Ectodermal cell (in vitro differentiated cells): Measurements from ENCODE around the gene TMEM135.

ENCODE experiments used
- H3K27ac ChIP-seq: 2 replicates; pipeline ENCODE4 v1.7.0; 2013; ENCODE audit warnings: mild to moderate bottlenecking, low read depth, low read length; ENCODE audit not compliant: insufficient read depth, poor library complexity, severe bottlenecking
- H3K27me3 ChIP-seq: 2 replicates; pipeline ENCODE4 v1.7.0; 2013; ENCODE audit warnings: mild to moderate bottlenecking, low read length; ENCODE audit not compliant: insufficient read depth, control insufficient read depth, poor library complexity, severe bottlenecking
- H3K36me3 ChIP-seq: one replicate; pipeline ENCODE4 v1.7.0; 2013; ENCODE audit warnings: low read length; ENCODE audit not compliant: control insufficient read depth, insufficient read depth
- H3K4me1 ChIP-seq: one replicate; pipeline ENCODE4 v1.7.0; 2013; ENCODE audit warnings: low read length; ENCODE audit not compliant: control insufficient read depth, insufficient read depth
- H3K4me3 ChIP-seq: 2 replicates; pipeline ENCODE4 v1.7.0; 2013; ENCODE audit warnings: low read depth, low read length, control low read depth; ENCODE audit not compliant: insufficient read depth
- H3K9me3 ChIP-seq: 2 replicates; pipeline ENCODE4 v1.7.0; 2013; ENCODE audit warnings: mild to moderate bottlenecking, low read length, moderate library complexity; ENCODE audit not compliant: control insufficient read depth
- WGBS, 2 experiments: methylation state at CpG; one replicate each; pipeline ENCODE4 v1.1.7; 2013; ENCODE audit warnings: missing lambda C conversion rate in 2 of 2; 5-methylcytosine and 5-hydroxymethylcytosine counted together

Gene TMEM135

DNA sequence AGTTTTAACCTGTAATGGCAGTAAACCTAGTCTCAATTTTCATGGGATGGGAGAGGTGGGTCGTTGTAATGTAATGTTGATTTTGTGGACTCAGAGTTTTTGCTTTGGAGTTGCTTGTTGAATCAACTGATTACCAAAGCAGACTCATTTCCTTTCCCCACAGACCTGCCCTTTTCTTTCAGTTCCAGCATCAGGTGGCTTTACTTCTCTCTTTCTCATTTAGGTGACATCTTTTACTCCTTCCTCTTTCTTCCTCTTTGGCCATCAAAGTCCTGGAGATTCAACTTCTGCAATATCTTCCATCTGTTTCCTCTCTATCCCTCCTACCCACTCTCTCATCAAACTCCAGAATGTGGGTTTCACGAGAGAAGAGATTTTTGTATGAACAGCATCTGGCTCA, 313.9 kb downstream of the TMEM135 start:
- H3K27me3 ChIP-seq = no peaks in the 10 kb centered on the region
- 83 to 88% methylated on average over 2 of the region's 2 CpGs for WGBS, 2 experiments

DNA sequence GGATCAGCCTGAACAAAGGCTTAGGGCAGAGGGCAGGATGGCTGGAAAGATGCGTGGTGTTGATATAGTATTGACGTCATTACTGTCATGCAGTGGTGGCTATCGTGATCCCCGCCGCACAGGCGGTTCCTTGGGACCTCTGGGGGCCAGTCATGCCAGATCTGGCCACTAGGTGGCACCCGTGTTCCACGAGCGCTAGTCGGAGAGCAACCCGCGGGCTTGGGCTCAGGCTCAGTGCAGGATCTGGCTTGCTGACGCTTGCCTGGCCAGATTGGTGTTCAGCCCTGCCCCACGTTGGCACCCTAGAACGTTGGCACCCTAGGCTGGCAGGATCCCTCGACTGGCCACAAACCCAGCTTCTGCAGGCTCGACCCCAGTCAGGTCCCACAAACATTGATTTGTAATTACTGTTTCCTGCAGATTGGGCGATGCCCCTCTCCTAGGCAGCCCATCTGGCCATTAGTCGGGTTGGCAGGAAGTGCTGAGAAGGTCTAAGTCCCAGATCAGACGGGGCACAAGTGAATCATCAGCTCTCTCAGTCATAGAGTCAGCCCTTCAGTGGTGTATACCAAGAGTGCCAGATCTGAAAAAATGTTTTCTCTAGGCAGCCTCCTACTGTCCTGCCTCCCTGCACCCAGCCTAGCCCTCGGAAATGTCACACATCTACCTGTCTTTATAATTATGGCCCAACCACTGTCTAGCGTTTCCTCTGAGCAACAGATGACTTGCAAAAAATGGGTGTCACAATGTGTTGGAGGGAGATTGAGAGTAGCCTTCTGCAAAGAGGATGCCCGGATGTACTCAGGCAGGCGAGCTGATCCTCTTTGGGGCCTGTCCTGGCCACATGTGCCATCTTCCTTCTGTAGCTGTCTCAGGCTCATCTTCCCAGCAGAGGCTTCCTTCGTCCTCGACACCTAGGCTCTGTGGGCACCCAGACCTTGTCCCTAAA, 315.3 kb downstream of the TMEM135 start:
- 34 to 35% methylated on average over 26 of the region's 26 CpGs for WGBS, 2 experiments
- no peaks in the 10 kb centered on the region for H3K36me3 ChIP-seq
- no peaks in the 10 kb centered on the region for H3K4me1 ChIP-seq
- no peak overlapping the region for H3K4me3 ChIP-seq
- H3K27ac ChIP-seq = no peak overlapping the region
- H3K9me3 ChIP-seq = no peaks in the 10 kb centered on the region
- H3K27me3 ChIP-seq = no peaks in the 10 kb centered on the region

More for the DNA sequence above, 313.9 kb downstream of the TMEM135 start:
- Histone ChIP-seq H3K27ac (no peak overlapping the region), H3K4me3 (no peak overlapping the region), H3K36me3 (no peaks in the 10 kb centered on the region), H3K4me1 (no peaks in the 10 kb centered on the region), H3K9me3 (no peaks in the 10 kb centered on the region)

DNA sequence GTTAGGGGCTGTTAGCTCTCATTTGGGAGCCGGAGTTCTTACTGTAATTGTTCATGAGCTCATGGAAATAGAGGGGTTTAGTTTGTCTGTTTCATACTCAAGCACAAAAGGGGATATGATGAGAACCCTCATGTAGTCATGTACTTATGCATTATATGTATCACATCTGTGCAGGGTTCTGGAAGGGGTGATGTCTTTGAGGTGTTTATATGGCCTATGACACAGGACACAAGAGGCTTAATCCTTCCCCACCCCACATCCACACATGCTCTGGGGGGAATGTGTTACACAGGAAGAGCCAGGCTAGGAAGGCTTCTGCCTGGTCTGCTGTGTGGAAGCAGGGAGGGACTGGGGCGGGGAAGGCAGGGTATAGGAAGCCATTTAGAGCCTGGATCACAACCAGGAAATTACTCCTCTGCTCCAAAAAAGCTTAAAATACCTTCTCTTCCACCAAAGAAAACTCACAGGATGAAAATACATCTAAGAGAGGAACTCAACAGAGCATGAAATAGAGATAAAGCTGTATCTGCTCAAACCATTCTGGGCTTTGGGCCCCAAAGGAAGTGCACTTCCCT, 316.1 kb downstream of the TMEM135 start:
- Histone ChIP-seq H3K9me3 (no peaks in the 10 kb centered on the region), H3K4me1 (no peaks in the 10 kb centered on the region), H3K27ac (no peak overlapping the region), H3K36me3 (no peaks in the 10 kb centered on the region), H3K27me3 (no peaks in the 10 kb centered on the region), H3K4me3 (no peak overlapping the region)
- WGBS, 2 experiments = 82 to 91% methylated on average over 2 of the region's 2 CpGs

DNA sequence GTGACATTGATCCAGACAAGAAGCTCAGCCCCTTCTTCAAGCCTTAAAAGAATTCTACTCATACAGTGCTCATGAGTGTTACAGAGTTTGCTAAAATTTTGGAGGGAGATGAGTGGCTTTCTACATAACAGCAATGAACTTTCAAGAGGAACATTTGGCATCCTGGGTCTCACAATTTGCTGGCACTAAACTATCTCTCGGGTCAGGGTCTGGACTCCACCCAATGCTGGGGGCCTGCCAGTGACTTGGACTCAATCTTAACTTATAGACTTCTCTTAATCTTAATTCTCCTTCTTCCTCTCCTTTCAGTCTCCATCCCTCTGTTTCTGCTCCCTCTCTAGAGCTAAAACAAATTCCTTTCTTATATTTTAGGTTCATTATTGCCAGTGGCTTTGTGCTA, 317.9 kb downstream of the TMEM135 start:
- Histone ChIP-seq H3K27me3 (no peaks in the 10 kb centered on the region), H3K4me3 (no peak overlapping the region), H3K4me1 (no peaks in the 10 kb centered on the region), H3K9me3 (no peaks in the 10 kb centered on the region), H3K36me3 (no peaks in the 10 kb centered on the region), H3K27ac (no peak overlapping the region)
- 85 to 94% methylated on average over 1 of the region's 1 CpG for WGBS, 2 experiments

DNA sequence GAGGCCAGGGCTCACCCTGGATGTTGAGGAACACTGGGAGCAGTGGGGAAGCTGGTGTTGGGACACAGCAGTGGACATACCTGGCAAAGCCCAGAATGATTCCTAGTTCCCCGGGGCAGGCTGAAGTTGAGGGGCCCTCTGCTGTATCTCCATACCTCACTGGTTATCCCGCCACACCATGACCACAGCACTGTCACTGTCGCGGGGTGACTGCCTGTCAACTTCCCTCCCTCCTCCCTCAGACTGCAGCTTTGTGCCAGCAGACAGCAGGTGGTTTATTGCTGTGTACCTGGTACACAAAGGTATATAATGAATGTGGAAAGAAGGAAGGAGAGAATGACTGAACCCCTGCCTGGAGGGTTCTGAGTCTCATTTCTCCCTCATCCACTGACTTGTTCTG, 318.7 kb downstream of the TMEM135 start:
- no peaks in the 10 kb centered on the region for H3K36me3 ChIP-seq
- H3K4me1 ChIP-seq = no peaks in the 10 kb centered on the region
- H3K4me3 ChIP-seq = no peak overlapping the region
- H3K27ac ChIP-seq = no peak overlapping the region
- no peaks in the 10 kb centered on the region for H3K9me3 ChIP-seq
- H3K27me3 ChIP-seq = no peaks in the 10 kb centered on the region
- WGBS, 2 experiments = 96 to 98% methylated on average over 4 of the region's 4 CpGs

DNA sequence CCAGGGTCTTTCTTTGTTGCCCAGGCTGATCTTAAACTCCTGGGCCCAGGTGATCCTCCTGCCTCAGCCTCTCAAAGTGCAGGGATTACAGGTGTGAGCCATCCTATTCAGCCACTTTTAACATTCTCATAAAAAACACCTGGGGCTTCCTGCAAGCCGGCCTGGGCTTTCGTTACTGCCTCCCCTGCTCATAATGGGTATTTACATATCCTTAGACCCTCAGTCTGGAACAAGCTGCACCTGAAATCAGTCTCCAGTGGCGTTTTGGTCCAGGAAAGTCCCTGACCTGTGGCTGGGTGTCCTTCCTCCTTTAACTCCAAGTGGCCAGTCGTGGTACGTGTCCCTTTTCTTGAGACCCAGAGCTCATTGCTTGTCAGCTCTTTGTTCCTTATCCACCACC, 320.7 kb downstream of the TMEM135 start:
- Histone ChIP-seq H3K4me1 (no peaks in the 10 kb centered on the region), H3K27me3 (no peaks in the 10 kb centered on the region), H3K9me3 (no peaks in the 10 kb centered on the region), H3K4me3 (no peak overlapping the region), H3K36me3 (no peaks in the 10 kb centered on the region), H3K27ac (no peak overlapping the region)
- 90 to 94% methylated on average over 5 of the region's 5 CpGs for WGBS, 2 experiments

DNA sequence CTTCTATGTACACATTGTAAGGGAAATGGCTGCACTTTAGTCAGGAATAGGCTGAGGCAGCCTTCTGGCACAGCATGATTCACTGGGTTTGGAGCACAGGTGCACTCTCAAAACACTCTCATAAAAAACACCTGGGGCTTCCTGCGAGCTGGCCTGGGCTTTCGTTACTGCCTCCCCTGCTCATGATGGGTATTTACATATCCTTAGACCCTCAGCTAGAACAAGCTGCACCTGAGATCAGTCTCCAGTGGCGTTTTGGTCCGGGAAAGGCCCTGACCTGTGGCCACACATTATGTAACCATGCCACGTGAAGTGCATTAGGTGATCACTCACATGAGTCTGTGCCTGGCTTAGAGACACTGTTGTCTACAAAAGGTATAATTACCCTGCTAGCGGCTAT, 321.7 kb downstream of the TMEM135 start:
- 89 to 91% methylated on average over 6 of the region's 6 CpGs for WGBS, 2 experiments
- Histone ChIP-seq H3K36me3 (no peaks in the 10 kb centered on the region), H3K4me3 (no peak overlapping the region), H3K27ac (no peak overlapping the region), H3K9me3 (no peaks in the 10 kb centered on the region), H3K27me3 (no peaks in the 10 kb centered on the region), H3K4me1 (no peaks in the 10 kb centered on the region)

DNA sequence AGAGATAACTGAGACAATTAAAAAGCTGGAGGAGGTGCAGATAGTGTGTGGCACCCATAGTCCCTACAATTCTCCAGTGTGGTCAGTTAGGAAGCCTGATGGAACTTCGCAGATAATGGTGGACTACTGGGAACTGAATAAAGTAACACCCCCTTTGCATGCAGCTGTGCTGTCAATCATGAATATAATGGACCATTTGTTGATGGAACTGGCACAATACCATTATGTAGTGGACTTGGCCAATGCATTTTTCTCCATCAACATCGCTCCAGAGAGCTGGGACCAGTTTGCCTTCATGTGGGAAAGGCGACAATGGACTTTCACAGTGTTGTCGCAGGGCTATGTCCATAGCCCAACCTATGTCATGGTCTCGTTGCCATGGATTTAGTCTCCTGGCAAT, 324.2 kb downstream of the TMEM135 start:
- Histone ChIP-seq H3K9me3 (no peaks in the 10 kb centered on the region), H3K4me1 (no peaks in the 10 kb centered on the region), H3K4me3 (no peak overlapping the region), H3K27me3 (no peaks in the 10 kb centered on the region), H3K27ac (no peak overlapping the region), H3K36me3 (no peaks in the 10 kb centered on the region)
- WGBS, 2 experiments = 95 to 98% methylated on average over 5 of the region's 5 CpGs

DNA sequence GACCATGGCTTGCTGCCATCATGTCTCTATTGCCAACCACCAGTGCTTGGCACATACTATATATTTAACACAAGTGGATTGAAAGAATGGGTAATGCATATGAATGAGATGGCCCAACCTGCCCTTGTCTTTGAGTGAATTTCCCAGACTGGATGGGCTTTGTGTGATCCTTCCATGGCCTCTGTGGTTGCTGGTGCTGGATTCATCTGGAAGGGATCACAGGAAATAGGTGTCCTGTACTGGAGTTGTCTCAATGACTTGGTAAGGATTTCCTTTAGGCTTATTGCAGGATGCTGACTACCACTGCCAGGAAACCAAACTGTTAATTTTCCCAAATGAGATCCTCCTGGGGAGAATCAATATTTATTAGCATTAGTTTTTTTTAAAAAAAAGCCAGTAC, 328.6 kb downstream of the TMEM135 start:
- H3K4me3 ChIP-seq = no peak overlapping the region
- H3K27ac ChIP-seq = no peak overlapping the region
- H3K9me3 ChIP-seq = no peaks in the 10 kb centered on the region
- peaks cover 6% of the 10 kb centered on the region for H3K4me1 ChIP-seq
- no peaks in the 10 kb centered on the region for H3K27me3 ChIP-seq
- H3K36me3 ChIP-seq = no peaks in the 10 kb centered on the region

DNA sequence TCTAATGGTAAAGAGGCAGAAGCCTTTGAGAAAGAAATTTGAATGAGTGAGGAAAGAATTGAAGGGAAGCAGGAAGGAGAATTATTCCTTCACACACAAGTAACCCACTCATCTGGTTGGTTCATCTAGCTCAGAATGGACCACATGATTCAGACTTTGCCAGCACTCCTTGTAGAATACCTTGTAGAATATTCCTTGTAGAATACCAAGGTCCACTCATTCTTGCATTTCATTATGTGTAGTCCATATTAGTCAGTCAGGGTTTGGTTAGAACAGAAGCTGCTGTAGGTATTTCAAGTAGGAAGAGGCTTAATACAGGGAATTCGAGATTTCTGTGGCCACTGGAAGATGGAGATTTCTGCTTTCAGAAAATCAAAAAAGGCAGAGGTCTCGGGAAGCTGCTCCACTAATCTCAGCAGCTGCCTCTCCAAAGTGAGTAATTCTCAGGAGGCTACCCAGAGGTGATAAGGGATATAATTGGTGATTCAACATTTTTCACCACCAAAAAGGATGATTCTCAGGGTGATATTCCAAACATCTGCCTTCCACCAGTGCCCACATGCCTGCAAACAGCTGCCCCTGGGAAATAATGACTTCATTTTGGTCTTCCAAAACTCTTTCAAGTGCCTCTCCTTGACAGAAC, 329.1 kb downstream of the TMEM135 start:
- Histone ChIP-seq H3K27me3 (no peaks in the 10 kb centered on the region), H3K27ac (no peak overlapping the region), H3K9me3 (no peaks in the 10 kb centered on the region), H3K36me3 (no peaks in the 10 kb centered on the region), H3K4me3 (no peak overlapping the region), H3K4me1 (peaks cover 6% of the 10 kb centered on the region)
- WGBS, 2 experiments = 93% methylated on average over 2 of the region's 2 CpGs
